ENCODE measurements around the gene FAM3B. TPM values are rescaled to one million over a fixed set of nuclear protein-coding genes. Genes with fewer than 3 reads are reported as not detected.
A peak's percentile ranks its signal among the peaks of the same experiment; 100 is the strongest.

The FAM3B gene
- total RNA-seq, 1 donor from 2014 or later: 0.90 TPM

GRCh38 chr21:41318218-41318617 lies 1.6 kb downstream of the FAM3B start:
- DNase-seq (ENCODE audit: low spot score): no peak

- DNase-seq (ENCODE audit: low spot score): no peak
Measured at GRCh38 chr21:41319273-41319672, 2.7 kb downstream of the FAM3B start.

- DNase-seq (ENCODE audit: low spot score): no peak
Measured at GRCh38 chr21:41321211-41321907, 4.8 kb downstream of the FAM3B start.

- DNase-seq (ENCODE audit: low spot score): no peak
Measured at GRCh38 chr21:41321908-41322495, 5.4 kb downstream of the FAM3B start.

GRCh38 chr21:41322496-41323382 lies 6.1 kb downstream of the FAM3B start:
- DNase-seq (ENCODE audit: low spot score): peak; percentile 64

- DNase-seq (ENCODE audit: low spot score): no peak
Measured at GRCh38 chr21:41325138-41325912, 8.7 kb downstream of the FAM3B start.

- peak; percentile 80 for DNase-seq (ENCODE audit: low spot score)
Measured at GRCh38 chr21:41326414-41327080, 9.9 kb downstream of the FAM3B start.

GRCh38 chr21:41327753-41328152 lies 11.2 kb downstream of the FAM3B start:
- DNase-seq (ENCODE audit: low spot score): peak; percentile 55

GRCh38 chr21:41328660-41329607 lies 12.3 kb downstream of the FAM3B start:
- peak; percentile 51 for DNase-seq (ENCODE audit: low spot score)

- no peak for DNase-seq (ENCODE audit: low spot score)
Measured at GRCh38 chr21:41333752-41334151, 17.2 kb downstream of the FAM3B start.

- DNase-seq (ENCODE audit: low spot score): no peak
Measured at GRCh38 chr21:41337515-41337914, 20.9 kb downstream of the FAM3B start.

GRCh38 chr21:41338455-41338854 lies 21.9 kb downstream of the FAM3B start:
- DNase-seq (ENCODE audit: low spot score): no peak

- no peak for DNase-seq (ENCODE audit: low spot score)
Measured at GRCh38 chr21:41342035-41342434, 25.4 kb downstream of the FAM3B start.

GRCh38 chr21:41344146-41344545 lies 27.5 kb downstream of the FAM3B start:
- DNase-seq (ENCODE audit: low spot score): peak; percentile 67

- no peak for DNase-seq (ENCODE audit: low spot score)
Measured at GRCh38 chr21:41345356-41345755, 28.8 kb downstream of the FAM3B start.

GRCh38 chr21:41345934-41346685 lies 29.5 kb downstream of the FAM3B start:
- DNase-seq (ENCODE audit: low spot score): no peak

- no peak for DNase-seq (ENCODE audit: low spot score)
Measured at GRCh38 chr21:41346758-41347157, 30.2 kb downstream of the FAM3B start.

- DNase-seq (ENCODE audit: low spot score): no peak
Measured at GRCh38 chr21:41348434-41348833, 31.8 kb downstream of the FAM3B start.

- DNase-seq (ENCODE audit: low spot score): no peak
Measured at GRCh38 chr21:41349126-41349525, 32.5 kb downstream of the FAM3B start.

Data from mesenteric fat pad (tissue), 1 donor.